ENCODE measurements around the gene WDR76.

DNA sequence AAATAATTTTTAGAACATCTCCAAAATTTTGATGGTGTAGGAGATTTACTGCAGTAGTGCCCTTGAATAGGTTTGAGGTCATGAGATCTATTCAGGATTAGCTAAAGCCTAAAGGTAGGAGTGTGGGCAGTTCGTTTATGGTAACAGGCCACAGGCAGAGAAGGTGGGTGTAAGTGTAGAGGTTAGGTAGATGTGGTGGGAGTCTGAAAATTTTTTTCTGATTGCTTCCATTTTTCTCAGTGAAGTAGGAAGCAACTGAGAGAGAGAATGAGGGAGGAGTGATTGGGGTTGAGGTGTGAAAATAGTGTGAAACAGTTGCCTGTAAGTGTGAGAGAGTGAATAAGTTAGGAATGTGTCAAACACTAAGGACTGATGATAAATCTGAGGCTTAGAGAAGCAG lies 47.8 kb upstream of the WDR76 start:
- TF ChIP-seq, protein P1, sequence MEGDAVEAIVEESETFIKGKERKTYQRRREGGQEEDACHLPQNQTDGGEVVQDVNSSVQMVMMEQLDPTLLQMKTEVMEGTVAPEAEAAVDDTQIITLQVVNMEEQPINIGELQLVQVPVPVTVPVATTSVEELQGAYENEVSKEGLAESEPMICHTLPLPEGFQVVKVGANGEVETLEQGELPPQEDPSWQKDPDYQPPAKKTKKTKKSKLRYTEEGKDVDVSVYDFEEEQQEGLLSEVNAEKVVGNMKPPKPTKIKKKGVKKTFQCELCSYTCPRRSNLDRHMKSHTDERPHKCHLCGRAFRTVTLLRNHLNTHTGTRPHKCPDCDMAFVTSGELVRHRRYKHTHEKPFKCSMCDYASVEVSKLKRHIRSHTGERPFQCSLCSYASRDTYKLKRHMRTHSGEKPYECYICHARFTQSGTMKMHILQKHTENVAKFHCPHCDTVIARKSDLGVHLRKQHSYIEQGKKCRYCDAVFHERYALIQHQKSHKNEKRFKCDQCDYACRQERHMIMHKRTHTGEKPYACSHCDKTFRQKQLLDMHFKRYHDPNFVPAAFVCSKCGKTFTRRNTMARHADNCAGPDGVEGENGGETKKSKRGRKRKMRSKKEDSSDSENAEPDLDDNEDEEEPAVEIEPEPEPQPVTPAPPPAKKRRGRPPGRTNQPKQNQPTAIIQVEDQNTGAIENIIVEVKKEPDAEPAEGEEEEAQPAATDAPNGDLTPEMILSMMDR (conservative IDR thresholded peaks at IDR 0.05; ENCODE audit: low read length), result no peak
- no peak for TF ChIP-seq EZH2phosphoT487 (IDR thresholded peaks at IDR 0.05; ENCODE audit: borderline replicate concordance, low read depth, low read length)

Measured in OCI-LY7 (cell line).